Activated CD4-positive, alpha-beta T cell treated with anti-CD3 and anti-CD28 coated beads, Interleukin-10, Interleukin-2, amounts not matched to agents 100 ng/mL and 50 ng/mL, durations not matched to agents 16 hours and 8 hours (primary cell): ENCODE results near the gene DOCK10.
"Not testable (repeated sequence)": the region's sequence is repeated elsewhere in the genome, so short reads cannot be mapped to it uniquely, and the experiment has no call there.

ENCODE experiments used
- DNase-seq: peaks from one replicate; pipeline ENCODE4 v3.0.0-alpha.2; 2020

DOCK10 gene

GRCh38 chr2:224941960-224942359, 100.3 kb downstream of the DOCK10 start:
- no peak for DNase-seq

- DNase-seq, result no peak
These were observed 101.7 kb downstream of the DOCK10 start for GRCh38 chr2:224940618-224941017.

DNA sequence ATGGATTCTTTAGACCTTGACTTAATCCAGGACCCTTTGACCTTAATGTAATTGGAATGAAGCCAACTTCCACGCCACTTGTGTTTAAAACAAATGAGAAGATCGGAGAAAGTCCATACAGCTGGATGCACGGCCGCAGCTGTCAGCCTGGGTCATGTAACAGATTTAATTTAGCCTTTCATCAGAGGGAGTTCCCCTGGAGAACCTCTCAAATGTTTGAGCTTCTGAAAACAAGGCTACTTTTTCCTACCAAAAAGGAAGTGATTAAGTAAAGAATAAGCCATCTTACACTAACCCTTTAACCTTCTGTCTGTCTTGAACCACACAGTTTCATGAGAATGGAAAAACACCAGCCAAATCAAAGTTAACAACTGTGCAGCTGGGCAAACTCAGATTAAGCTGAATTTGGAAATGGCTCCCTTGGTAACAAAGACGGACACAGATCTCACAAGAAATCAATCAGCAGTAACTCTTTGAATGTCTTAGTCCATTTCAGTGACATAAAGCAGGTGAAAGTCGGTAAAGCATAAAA, 103.6 kb downstream of the DOCK10 start:
- DNase-seq, result peak; percentile 73

DNA sequence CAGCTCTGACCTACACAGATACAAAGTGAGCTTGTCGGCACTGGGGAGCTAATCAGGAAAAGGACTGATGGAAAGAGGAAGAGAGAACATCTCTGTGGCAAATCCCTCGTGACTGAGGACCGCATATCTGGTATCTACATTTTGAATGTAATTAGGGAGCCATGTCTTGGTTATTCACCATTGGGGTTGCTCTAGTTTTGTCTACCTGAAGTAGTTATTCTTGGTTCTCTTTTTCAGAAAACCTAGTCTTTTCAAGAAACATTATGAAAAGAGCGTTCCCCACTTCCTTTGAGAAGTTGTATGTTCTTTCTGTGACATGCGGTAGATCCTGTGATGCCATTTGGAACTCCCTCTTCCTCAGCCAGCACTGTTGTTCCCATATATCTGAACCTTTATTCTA, 104.4 kb downstream of the DOCK10 start:
- DNase-seq, result no peak

GRCh38 chr2:224934526-224935188, 107.6 kb downstream of the DOCK10 start:
- no peak for DNase-seq

DNA sequence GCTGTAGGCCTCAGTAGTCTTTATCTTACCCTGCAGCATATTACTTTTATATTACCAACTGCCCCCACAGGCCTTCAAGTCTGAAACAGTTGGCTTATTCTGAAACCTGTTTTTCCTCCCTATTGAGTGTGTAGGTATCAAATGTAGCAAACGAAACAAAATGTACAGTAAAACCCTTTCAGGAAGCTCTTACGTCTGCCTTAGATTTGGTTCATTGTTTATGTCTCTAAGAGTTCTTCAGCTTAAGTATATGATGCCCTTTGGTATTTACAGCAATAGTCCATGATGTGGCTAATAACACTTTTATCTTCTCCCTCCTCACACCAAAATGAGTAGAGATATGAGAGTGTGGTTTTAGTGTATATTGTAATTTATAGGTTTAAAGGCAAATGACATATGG, 108.8 kb downstream of the DOCK10 start:
- peak; percentile 70 for DNase-seq

DNA sequence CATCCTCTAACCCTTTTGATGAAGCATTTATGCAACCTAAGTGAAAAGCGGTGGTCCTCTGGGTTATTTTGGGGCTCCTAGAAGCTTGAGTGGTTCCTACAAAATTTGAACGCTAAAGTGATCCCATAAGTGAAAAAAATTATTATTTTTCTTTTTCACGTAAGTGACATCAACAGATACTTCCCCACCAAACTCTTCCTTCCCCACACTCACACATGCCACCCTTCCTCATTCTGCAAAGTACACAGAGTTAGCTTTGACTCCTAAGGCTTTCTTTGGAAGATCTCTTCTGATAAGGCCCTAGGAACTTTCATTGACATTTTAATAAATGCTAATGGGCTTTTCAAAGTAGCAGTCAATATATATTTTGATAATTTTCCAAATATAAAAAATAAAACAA, 109.7 kb downstream of the DOCK10 start:
- no peak for DNase-seq

DNA sequence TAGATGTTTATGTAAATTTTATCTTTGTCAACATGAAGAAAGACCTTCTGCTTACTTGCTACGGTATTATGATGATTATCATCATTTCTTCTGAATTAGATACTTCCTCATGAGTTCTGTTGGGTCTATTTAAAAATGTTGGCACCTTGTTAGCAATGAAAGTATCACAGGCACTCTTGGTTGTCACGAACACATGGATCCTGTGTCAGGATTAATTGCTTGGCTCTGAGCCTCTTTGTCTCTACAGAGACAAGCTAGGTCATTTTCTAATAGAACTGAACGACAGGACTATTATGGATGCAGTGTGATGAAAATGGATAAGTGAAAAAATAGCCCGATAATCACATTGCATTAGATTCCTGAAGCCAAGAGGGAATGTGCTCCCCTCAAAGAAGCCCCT, 110.3 kb downstream of the DOCK10 start:
- DNase-seq, result no peak

GRCh38 chr2:224930990-224931389, 111.3 kb downstream of the DOCK10 start:
- no peak for DNase-seq

GRCh38 chr2:224930124-224930523, 112.1 kb downstream of the DOCK10 start:
- DNase-seq, result peak; percentile 78

DNA sequence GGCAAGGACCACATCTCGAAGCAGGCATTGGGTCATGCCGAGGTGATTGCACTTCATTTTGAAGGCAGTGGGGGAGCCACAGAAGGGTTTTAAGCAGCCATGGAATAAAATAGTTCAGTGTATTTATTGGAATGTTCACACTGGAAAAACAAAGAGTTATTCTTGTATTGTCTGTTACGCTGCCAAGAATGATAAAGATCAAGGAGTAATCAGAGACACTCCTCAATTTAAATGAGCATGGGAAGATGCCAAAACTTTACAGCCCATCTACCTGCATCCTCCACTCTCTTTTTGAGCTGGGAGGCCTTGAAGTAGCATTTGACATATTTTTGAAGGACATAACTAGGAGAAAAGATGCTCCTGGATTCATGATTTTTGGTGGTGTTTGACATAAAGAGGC, 112.8 kb downstream of the DOCK10 start:
- no peak for DNase-seq

- peak; percentile 88 for DNase-seq
These were observed 114.6 kb downstream of the DOCK10 start for GRCh38 chr2:224927646-224928173.

GRCh38 chr2:224927011-224927410, 115.3 kb downstream of the DOCK10 start:
- DNase-seq, result no peak

GRCh38 chr2:224925810-224926100, 116.5 kb downstream of the DOCK10 start:
- DNase-seq, result peak; percentile 86

GRCh38 chr2:224925061-224925809, 117.0 kb downstream of the DOCK10 start:
- peak; percentile 65 for DNase-seq

DNA sequence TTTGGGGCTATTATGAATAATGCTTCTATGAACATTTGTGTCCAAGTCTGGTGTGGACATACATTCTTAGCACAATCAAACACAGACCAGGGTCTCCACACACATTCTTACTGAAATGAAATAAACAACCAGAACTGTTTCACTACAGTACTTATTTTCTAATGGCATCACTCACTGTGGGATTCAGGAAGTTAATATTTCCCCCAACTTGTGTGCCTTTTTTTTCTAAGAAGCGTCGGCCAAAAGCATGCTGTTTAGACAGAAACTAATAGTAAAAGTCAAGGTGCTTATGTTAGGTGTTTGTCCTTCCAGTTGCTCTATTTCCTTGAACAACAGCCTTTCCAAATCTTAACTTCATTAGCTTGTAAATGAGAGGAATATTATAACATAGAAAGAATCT, 117.6 kb downstream of the DOCK10 start:
- no peak for DNase-seq

- peak; percentile 60 for DNase-seq
These were observed 120.0 kb downstream of the DOCK10 start for GRCh38 chr2:224922142-224922727.

GRCh38 chr2:224919472-224920110, 122.7 kb downstream of the DOCK10 start:
- no peak for DNase-seq

DNA sequence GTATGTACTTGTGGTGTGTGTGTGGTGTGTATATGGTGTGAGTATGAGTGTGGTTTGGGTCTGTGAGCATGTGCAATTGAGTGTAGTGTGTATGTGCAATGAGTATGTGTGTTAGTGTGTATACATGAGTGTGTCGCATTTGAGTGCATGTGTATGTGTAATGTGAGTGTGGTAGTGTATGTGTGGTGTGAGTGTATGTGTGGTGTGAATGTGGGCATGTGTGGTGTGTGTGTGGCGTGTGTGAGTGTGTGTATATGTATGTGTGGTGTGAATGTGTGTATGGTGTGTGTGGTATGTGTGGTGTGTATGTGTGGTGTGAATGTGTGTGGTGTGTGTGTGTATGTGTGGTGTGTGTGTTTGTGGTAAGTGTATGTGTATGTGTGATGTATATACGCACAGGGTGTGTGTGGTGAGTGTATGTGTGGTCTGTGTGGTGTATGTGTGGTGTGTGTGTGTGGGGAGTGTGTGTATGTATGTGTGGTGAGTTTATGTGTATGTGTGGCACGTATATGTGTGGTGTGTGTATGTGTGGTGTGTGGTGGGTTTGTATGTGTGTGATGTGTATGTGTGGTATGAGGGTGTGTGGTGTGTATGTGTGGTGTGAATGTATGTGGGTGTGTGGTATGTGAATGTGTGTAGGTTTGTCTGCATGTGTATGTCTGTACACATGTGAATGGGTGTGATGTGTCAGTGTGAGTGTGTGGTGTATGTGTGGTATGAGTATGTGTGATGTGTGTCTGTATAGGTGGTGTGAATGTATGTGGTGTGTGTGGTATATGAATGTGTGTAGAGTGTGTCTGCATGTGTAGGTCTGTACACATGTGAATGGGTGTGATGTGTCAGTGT, 123.4 kb downstream of the DOCK10 start:
- DNase-seq, result no peak

DNA sequence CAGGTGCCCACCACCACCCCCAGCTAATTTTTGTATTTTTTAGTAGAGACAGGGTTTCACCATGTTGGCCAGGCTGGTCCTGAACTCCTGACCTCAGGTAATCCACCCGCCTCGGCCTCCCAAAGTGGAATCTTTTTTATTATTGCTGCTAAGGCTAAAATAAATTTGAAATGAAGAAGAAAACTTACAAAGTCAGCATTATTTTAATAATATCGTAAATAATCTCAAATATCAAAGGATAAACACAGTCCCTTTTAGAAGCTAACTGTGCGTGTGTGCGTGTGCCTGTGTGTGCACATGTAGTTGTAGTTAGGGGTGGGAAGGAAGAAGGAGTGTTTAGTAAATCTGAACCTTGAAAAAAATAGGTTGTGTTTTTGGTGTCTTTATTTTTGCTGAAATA, 125.0 kb downstream of the DOCK10 start:
- DNase-seq, result not testable (repeated sequence)

DNA sequence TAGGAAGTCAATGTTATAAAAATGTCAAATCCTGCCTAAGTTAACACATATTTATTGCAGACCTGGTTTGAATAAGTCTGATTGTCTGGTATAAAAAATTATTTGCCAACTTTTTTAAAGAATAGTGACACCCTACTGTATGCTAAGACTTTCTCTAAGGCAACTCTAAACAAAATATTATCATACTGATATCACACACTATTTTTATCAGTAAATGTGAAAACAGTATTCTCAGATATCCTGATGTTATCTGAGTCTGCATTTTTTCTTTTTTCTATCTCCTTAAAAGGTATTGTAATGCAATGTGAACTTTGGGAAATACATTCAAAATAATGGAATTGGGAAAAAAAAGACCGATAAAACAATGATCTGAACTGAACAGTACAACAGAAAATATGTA, 127.1 kb downstream of the DOCK10 start:
- DNase-seq, result no peak

- DNase-seq, result no peak
These were observed 131.7 kb downstream of the DOCK10 start for GRCh38 chr2:224910574-224910925.
